IPS-NIHi7 (cell line): Measurements from ENCODE around the gene HPSE2.

ENCODE experiments used
- DNase-seq: peaks from one replicate; pipeline ENCODE4 v3.0.0; 2012; ENCODE audit warnings: mixed read lengths; ENCODE audit errors: extremely low spot score

Gene HPSE2

GRCh38 chr10:98684019-98684899 is 551.4 kb downstream of the HPSE2 start:
- no peak for DNase-seq

GRCh38 chr10:98676895-98677294 is 558.8 kb downstream of the HPSE2 start:
- peak; percentile 32 for DNase-seq

GRCh38 chr10:98675902-98676301 is 559.8 kb downstream of the HPSE2 start:
- DNase-seq: no peak

- DNase-seq: no peak
These were observed 562.4 kb downstream of the HPSE2 start for GRCh38 chr10:98673171-98673782.

- DNase-seq: no peak
These were observed 568.6 kb downstream of the HPSE2 start for GRCh38 chr10:98667081-98667480.

- no peak for DNase-seq
These were observed 569.4 kb downstream of the HPSE2 start for GRCh38 chr10:98666276-98666675.

GRCh38 chr10:98664329-98665042 is 571.2 kb downstream of the HPSE2 start:
- DNase-seq: peak; percentile 77

- DNase-seq: no peak
These were observed 575.7 kb downstream of the HPSE2 start for GRCh38 chr10:98659951-98660350.

- no peak for DNase-seq
These were observed 580.2 kb downstream of the HPSE2 start for GRCh38 chr10:98655492-98655891.

GRCh38 chr10:98649170-98649569 is 586.5 kb downstream of the HPSE2 start:
- DNase-seq: no peak

- DNase-seq: peak; percentile 62
These were observed 588.4 kb downstream of the HPSE2 start for GRCh38 chr10:98646998-98647917.

- no peak for DNase-seq
These were observed 591.2 kb downstream of the HPSE2 start for GRCh38 chr10:98644466-98644865.

GRCh38 chr10:98642281-98642680 is 593.4 kb downstream of the HPSE2 start:
- DNase-seq: no peak

- no peak for DNase-seq
These were observed 596.7 kb downstream of the HPSE2 start for GRCh38 chr10:98638920-98639319.

GRCh38 chr10:98636921-98637329 is 598.7 kb downstream of the HPSE2 start:
- DNase-seq: no peak

- DNase-seq: no peak
These were observed 603.0 kb downstream of the HPSE2 start for GRCh38 chr10:98632456-98633150.

GRCh38 chr10:98628206-98628605 is 607.4 kb downstream of the HPSE2 start:
- no peak for DNase-seq

- DNase-seq: no peak
These were observed 607.9 kb downstream of the HPSE2 start for GRCh38 chr10:98627711-98628110.

GRCh38 chr10:98624963-98625362 is 610.7 kb downstream of the HPSE2 start:
- no peak for DNase-seq

- no peak for DNase-seq
These were observed 612.5 kb downstream of the HPSE2 start for GRCh38 chr10:98623176-98623575.

GRCh38 chr10:98621630-98622029 is 614.0 kb downstream of the HPSE2 start:
- peak; percentile 41 for DNase-seq
